Occipital lobe (tissue), 2 donors: ENCODE results near the gene ADAMTS6. TPM values are rescaled to one million over a fixed set of nuclear protein-coding genes. Genes with fewer than 3 reads are reported as not detected.
"Not testable (repeated sequence)": the region's sequence is repeated elsewhere in the genome, so short reads cannot be mapped to it uniquely, and the experiment has no call there.

Experiments
- DNase-seq: peaks from one replicate; lab custom pipeline; 2025; lab: John Stamatoyannopoulos, UW
- total RNA-seq: library from RNA; depleted of rRNA; stranded (reverse); fragments of >200 nt; gene quantifications from one replicate; pipeline ENCODE4 v1.2.3, GENCODE V29; 2014

The ADAMTS6 gene
- total RNA-seq, 1 donor from 2014 or later, result 17.5 TPM

DNA sequence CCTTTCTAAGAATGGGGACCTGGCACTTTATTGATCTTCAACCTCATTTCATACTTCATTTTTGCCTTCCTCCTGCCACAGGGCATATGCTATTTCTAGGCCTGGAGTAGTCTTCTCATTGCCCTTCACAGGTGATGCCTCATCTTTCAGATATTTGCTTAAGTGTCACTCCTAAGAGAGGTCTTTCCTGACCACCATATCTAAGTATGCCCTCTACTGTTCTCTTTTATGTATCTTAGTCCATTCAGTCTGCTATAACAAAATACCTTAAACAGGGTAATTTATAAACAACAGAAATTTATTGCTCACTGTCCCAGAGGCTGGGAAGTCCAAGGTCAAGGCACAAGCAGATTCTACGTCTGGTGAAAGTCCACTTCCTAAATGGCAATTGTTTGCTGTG is 99.1 kb downstream of the ADAMTS6 start:
- DNase-seq, result no peak

GRCh38 chr5:65370505-65370904 is 111.2 kb downstream of the ADAMTS6 start:
- not testable (repeated sequence) for DNase-seq

- DNase-seq, result no peak
Measured at GRCh38 chr5:65366655-65367054, 115.1 kb downstream of the ADAMTS6 start.

GRCh38 chr5:65364907-65365306 is 116.8 kb downstream of the ADAMTS6 start:
- no peak for DNase-seq

GRCh38 chr5:65363499-65363898 is 118.2 kb downstream of the ADAMTS6 start:
- DNase-seq, result no peak

DNA sequence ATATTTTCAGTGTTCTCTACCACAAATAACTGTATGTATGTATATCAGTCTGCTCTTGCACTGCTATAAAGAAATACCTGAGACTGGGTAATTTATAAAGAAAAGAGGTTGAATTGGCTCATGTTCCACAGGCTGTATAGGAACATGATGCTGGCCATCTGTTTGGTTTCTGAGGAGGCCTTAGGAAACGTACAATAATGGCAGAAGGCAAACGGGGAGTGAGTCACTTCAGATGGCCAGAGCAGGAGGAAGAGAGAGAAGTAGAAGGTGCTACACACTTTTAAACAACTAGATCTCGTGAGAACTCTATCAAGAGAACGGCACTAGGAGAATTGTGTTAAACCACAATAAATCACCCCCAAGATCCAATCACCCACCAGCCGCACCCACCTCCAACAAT is 121.7 kb downstream of the ADAMTS6 start:
- no peak for DNase-seq

- no peak for DNase-seq
Measured at GRCh38 chr5:65359569-65359968, 122.2 kb downstream of the ADAMTS6 start.

DNA sequence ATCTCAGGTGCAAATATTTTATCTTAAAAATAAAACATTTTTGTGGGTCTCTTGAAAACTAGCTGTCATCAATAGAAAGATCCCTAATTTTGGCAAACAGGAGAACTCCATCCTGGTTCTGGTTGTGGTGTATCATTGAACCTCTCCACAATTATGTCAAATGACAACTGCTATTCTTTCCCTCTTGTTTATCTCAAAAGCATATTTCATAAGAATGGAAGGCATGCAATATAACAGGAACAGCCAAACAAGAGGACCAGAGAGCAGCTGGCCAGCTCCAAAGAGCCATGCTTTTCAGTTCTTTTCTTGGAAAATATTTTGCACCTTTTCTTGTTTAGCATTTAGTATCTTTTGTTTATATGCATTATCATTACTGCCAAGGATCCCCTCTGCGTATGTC is 125.4 kb downstream of the ADAMTS6 start:
- DNase-seq, result no peak

DNA sequence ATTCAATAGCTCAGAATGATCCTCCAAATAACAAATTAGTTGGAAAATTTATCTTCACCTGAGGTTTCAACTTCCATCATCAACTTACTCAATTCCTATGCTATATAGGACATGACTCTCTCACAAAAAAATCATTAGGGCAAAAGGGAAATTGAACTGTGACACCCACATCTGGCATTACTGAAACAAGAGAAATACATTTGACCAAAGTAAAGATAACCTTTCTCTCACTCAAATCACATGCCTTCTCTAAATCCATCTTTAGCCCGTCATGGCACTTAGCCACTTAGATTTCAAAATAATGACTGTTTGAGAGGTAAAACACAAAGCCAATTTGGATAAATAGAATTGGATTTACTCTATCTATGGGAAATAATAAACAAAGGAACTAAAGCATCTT is 126.4 kb downstream of the ADAMTS6 start:
- DNase-seq, result no peak

- no peak for DNase-seq
Measured at GRCh38 chr5:65341835-65342234, 139.9 kb downstream of the ADAMTS6 start.

GRCh38 chr5:65338606-65339151 is 143.0 kb downstream of the ADAMTS6 start:
- DNase-seq, result no peak

GRCh38 chr5:65334077-65334476 is 147.6 kb downstream of the ADAMTS6 start:
- DNase-seq, result no peak

GRCh38 chr5:65332591-65332990 is 149.1 kb downstream of the ADAMTS6 start:
- DNase-seq, result no peak

GRCh38 chr5:65329266-65329665 is 152.5 kb downstream of the ADAMTS6 start:
- DNase-seq, result no peak

DNA sequence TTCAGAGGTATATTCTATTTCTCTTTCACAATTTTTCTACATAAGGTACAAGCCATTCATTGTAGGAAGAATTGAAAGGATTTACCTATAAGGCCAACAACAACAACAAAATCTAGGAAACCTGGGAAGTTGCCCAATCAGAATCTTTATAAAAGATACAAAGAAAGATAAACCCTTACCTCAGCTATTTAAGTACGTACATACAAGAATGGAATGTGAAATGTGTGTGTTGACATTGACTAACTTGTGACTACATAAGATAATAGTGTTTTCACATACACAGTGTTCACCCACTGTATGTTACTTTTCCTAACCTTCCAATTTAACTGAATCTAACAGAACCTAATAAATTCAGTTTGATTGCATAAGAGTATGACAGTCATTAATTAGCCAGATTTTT is 154.1 kb downstream of the ADAMTS6 start:
- no peak for DNase-seq

DNA sequence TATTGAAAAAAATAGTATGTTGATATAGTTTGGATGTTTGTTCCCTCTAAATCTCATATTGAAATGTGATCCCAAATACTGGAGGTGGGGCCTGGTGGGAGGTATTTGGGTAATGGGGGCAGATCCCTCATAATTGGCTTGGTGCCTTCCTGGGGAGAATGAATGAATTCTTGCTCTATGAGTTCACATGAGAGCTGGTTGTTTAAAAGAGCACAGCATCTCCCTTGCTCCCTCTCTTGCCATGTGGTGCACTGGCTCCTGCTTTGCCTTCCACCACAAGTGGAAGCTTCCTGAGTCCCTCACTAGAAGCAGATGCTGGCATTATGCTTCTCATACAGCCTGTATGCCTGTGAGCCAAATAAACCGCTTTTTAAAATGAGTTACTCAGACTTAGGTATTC is 154.8 kb downstream of the ADAMTS6 start:
- DNase-seq, result no peak

- DNase-seq, result no peak
Measured at GRCh38 chr5:65324226-65324625, 157.5 kb downstream of the ADAMTS6 start.

DNA sequence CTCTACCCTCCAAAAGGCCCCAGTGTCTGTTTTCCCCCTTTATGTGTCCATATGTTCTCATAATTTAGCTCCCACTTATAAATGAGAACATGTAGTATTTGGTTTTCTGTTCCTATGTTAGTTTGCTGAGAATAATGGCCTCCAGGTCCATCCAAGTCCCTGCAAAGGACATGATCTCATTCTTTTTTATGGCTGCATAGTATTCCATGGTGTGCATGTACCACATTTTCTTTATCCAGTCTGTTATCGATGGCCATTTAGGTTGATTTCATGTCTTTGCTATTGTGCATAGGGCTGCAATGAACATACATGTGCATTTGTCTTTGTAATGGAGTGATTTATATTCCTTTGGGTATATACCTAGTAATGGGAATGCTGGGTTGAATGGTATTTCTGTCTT is 161.0 kb downstream of the ADAMTS6 start:
- not testable (repeated sequence) for DNase-seq

DNA sequence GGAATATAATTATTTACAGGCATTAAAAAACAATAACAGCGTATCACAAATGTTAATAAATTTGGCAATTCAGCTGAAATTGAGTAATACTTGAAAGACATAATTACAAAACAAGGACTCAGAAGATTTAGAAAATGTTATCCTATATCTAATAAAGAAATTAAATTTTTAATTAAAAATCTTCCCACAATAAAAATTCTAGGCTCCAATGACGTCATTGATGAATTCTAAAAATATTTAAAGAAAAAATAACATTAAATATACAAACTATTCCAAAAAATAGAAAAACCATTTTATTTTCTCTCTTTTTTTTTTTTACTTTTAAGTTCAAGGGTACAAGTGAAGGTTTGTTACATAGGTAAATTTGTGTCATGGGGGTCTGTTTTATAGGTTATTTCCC is 161.5 kb downstream of the ADAMTS6 start:
- DNase-seq, result no peak

DNA sequence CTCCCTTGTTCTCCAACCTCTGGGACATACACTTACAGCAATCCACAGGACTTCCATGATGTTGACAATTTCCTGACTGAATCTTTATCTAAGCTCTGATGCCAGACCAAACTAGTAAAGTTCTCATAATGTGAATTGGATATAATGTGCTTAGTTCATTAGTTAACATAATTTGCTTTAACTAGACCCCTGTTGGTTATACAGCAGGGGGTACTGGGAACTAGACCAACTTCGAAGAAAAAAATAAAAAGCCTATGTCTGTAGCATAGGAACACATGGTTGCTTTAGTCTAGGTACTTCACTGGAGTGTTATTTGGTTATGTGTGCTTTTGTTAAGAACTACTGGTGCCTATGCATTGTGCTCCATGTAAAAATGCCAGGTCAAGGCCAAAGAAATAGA is 173.8 kb downstream of the ADAMTS6 start:
- no peak for DNase-seq

GRCh38 chr5:65307088-65307487 is 174.6 kb downstream of the ADAMTS6 start:
- no peak for DNase-seq

DNA sequence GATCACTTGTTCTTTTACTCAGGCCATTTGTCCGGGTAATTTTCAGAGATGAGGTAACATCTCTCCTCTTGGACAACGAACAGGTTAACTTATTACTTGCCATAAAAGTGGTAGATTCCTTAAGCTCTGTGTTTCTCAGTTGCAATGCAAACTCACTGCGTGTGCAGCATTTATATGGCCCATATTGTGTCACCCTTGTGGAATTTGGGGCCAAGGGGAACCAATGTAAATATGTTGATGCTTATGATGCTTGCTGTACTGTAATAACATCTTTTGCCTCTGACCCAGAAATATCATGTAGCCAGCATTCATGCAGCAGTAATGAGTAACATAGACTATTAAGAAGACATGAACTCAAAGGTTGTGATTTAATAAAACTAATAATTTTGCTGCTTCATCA is 175.8 kb downstream of the ADAMTS6 start:
- no peak for DNase-seq

- DNase-seq, result no peak
Measured at GRCh38 chr5:65299861-65300260, 181.9 kb downstream of the ADAMTS6 start.

- no peak for DNase-seq
Measured at GRCh38 chr5:65296067-65296466, 185.7 kb downstream of the ADAMTS6 start.
